CD14-positive monocyte (primary cell): Measurements from ENCODE around the gene FBN2. TPM values are rescaled to one million over a fixed set of nuclear protein-coding genes. Genes with fewer than 3 reads are reported as not detected.

Source experiments
- DNase-seq, 3 donors: peaks; one replicate each; pipeline ENCODE4 v3.0.0-alpha.2; 2011 to 2022
- H2AFZ ChIP-seq: 2 replicates; pipeline ENCODE4 v1.6.0; 2012; ENCODE audit warnings: mild to moderate bottlenecking, low read depth, low read length, inconsistent platforms; ENCODE audit not compliant: insufficient read depth, poor library complexity, severe bottlenecking
- H3K27ac ChIP-seq, 2 donors: 1 replicate in 1 of 2; 2 replicates in 1 of 2; pipeline ENCODE4 v1.5.1; 2012 to 2013; ENCODE audit warnings: low read length in 2 of 2, control low read depth in 1 of 2, inconsistent platforms in 1 of 2, low read depth in 1 of 2, mild to moderate bottlenecking in 1 of 2
- H3K27me3 ChIP-seq, 2 donors: one replicate each; pipeline versions ENCODE4 v1.6.0 to v1.6.1; 2011 to 2013; ENCODE audit warnings: low read length in 2 of 2; ENCODE audit not compliant: control insufficient read depth in 2 of 2, insufficient read depth in 2 of 2
- H3K36me3 ChIP-seq, 2 donors: replicated peaks in 1 of 2; 1 replicate in 1 of 2; 2 replicates in 1 of 2; pipeline versions ENCODE4 v1.5.1 to v1.6.1; 2012 to 2013; ENCODE audit warnings: low read length in 2 of 2, control low read depth in 1 of 2, inconsistent platforms in 1 of 2, mild to moderate bottlenecking in 1 of 2; ENCODE audit not compliant: insufficient read depth in 2 of 2, control insufficient read depth in 1 of 2
- H3K4me1 ChIP-seq, 2 donors: 1 replicate in 1 of 2; 2 replicates in 1 of 2; pipeline versions ENCODE4 v1.5.1 to v1.6.1; 2012 to 2013; ENCODE audit warnings: low read length in 2 of 2, control low read depth in 1 of 2, inconsistent platforms in 1 of 2, mild to moderate bottlenecking in 1 of 2, moderate library complexity in 1 of 2; ENCODE audit not compliant: insufficient read depth in 2 of 2, control insufficient read depth in 1 of 2
- H3K4me2 ChIP-seq: replicated peaks from 2 replicates; pipeline ENCODE3; 2012; ENCODE audit warnings: low read length, moderate library complexity, mild to moderate bottlenecking; ENCODE audit not compliant: poor library complexity, severe bottlenecking; ENCODE audit errors: extremely low read depth
- H3K4me3 ChIP-seq, 3 experiments: fragments of 200-600 bp in 1 of 3; sonication (generic) in 1 of 3; replicated peaks in 1 of 3; 1 replicate in 2 of 3; 2 replicates in 1 of 3; pipeline ENCODE4 v1.5.1; 2011 to 2013; ENCODE audit warnings: low read length in 3 of 3, mild to moderate bottlenecking in 3 of 3, control low read depth in 2 of 3, low read depth in 2 of 3, inconsistent platforms in 1 of 3, moderate library complexity in 1 of 3
- H3K79me2 ChIP-seq: 2 replicates; pipeline ENCODE4 v1.6.0; 2012; ENCODE audit warnings: mild to moderate bottlenecking, control low read depth, inconsistent platforms, low read length, moderate library complexity; ENCODE audit not compliant: insufficient read depth
- H3K9ac ChIP-seq: 2 replicates; pipeline ENCODE4 v1.6.0; 2017; ENCODE audit warnings: low read length, mild to moderate bottlenecking; ENCODE audit not compliant: insufficient read depth, poor library complexity, severe bottlenecking
- H3K9me3 ChIP-seq, 2 donors: replicated peaks in 1 of 2; 1 replicate in 1 of 2; 2 replicates in 1 of 2; pipeline versions ENCODE4 v1.5.1 to v1.6.1; 2012 to 2013; ENCODE audit warnings: low read length in 2 of 2, control low read depth in 1 of 2; ENCODE audit not compliant: control insufficient read depth in 1 of 2, insufficient read depth in 1 of 2
- H4K20me1 ChIP-seq: 2 replicates; pipeline ENCODE4 v1.6.0; 2012; ENCODE audit warnings: mild to moderate bottlenecking, low read length, control low read depth, moderate library complexity; ENCODE audit not compliant: insufficient read depth
- H3K27ac Mint-ChIP-seq, 7 donors: one replicate each; pipeline ENCODE4 v1.8.0; 2020; ENCODE audit warnings: mild to moderate bottlenecking in 7 of 7, mixed read lengths in 7 of 7, moderate library complexity in 6 of 7, inconsistent platforms in 2 of 7
- H3K27me3 Mint-ChIP-seq, 3 donors: one replicate each; pipeline ENCODE4 v1.8.0; 2021 to 2022; ENCODE audit warnings: low read depth in 3 of 3, mild to moderate bottlenecking in 3 of 3, mixed read lengths in 3 of 3, moderate library complexity in 3 of 3, inconsistent platforms in 1 of 3
- H3K36me3 Mint-ChIP-seq, 2 donors: one replicate each; pipeline ENCODE4 v1.8.0; 2020; ENCODE audit warnings: mixed read lengths in 2 of 2, inconsistent platforms in 1 of 2, mild to moderate bottlenecking in 1 of 2
- H3K4me1 Mint-ChIP-seq: one replicate; pipeline ENCODE4 v1.8.0; 2020; ENCODE audit warnings: mild to moderate bottlenecking, mixed read lengths
- H3K4me3 Mint-ChIP-seq, 2 donors: one replicate each; pipeline ENCODE4 v1.8.0; 2020; ENCODE audit warnings: mild to moderate bottlenecking in 2 of 2, mixed read lengths in 2 of 2, moderate library complexity in 1 of 2
- H3K9me3 Mint-ChIP-seq, 7 donors: one replicate each; pipeline ENCODE4 v1.8.0; 2020 to 2022; ENCODE audit warnings: mixed read lengths in 7 of 7, mild to moderate bottlenecking in 6 of 7, moderate library complexity in 6 of 7, inconsistent platforms in 2 of 7
- CTCF ChIP-seq: fragments of 200-600 bp; IDR thresholded peaks from one replicate; pipeline ENCODE4 v1.8.0; 2022; ENCODE audit warnings: antibody characterized with exemption, mild to moderate bottlenecking
- WGBS: methylation state at CpG from one replicate; pipeline ENCODE4 v1.1.5; 2013; ENCODE audit warnings: missing lambda C conversion rate; ENCODE audit not compliant: insufficient coverage; 5-methylcytosine and 5-hydroxymethylcytosine counted together
- intact Hi-C, 2 donors: fragments of 100-400 bp; cut with micrococcal nuclease; formaldehyde crosslinking; loops; one replicate each; pipeline versions ENCODE4 v1.15.0 to v1.15.1; 2023
- polyA plus RNA-seq, 3 donors: library from polyadenylated mRNA; depleted of rRNA in 1 of 3; unstranded in 2 of 3; stranded (reverse) in 1 of 3; fragments of 300-500 nt in 2 of 3; fragments of >200 nt in 1 of 3; fragmentation: Illumina TruSeq in 2 of 3; gene quantifications; 1 replicate in 2 of 3; 2 replicates in 1 of 3; pipeline ENCODE4 v1.2.3, GENCODE V29; 2012 to 2021

FBN2 gene
- polyA plus RNA-seq, 3 donors: 0.85 to 19.3 (median 4.2) TPM

- Histone ChIP-seq H4K20me1 (no peaks in the 10 kb centered on the region), H3K79me2 (no peaks in the 10 kb centered on the region), H3K9me3 (no peaks in the 10 kb centered on the region), H2AFZ (no peak overlapping the region), H3K4me1 (no peaks in the 10 kb centered on the region), H3K4me3 (no peak overlapping the region), H3K27ac (no peak overlapping the region), H3K27me3 (no peaks in the 10 kb centered on the region), H3K4me2 (no peak overlapping the region), H3K36me3 (peaks cover 14 to 65% of the 10 kb centered on the region in 2 donors), H3K9ac (no peak overlapping the region)
- Mint-ChIP-seq H3K9me3 (peaks cover 0 to 6% (median 0%) of the 10 kb centered on the region in 7 donors), H3K27ac (peak overlapping the region in 1 of 7 donors; percentile 15), H3K36me3 (peaks cover 38 to 39% of the 10 kb centered on the region in 2 donors), H3K27me3 (no peaks in the 10 kb centered on the region), H3K4me3 (no peak overlapping the region), H3K4me1 (peaks cover 6% of the 10 kb centered on the region)
- no CpG with 5 or more reads among the region's 3 CpGs for WGBS
- intact Hi-C loops: no loop called here
- no peak for DNase-seq
- no peak for TF ChIP-seq CTCF
These were observed 131.2 kb downstream of the FBN2 start for GRCh38 chr5:128406803-128407202.

GRCh38 chr5:128405159-128405558 is 132.9 kb downstream of the FBN2 start:
- Mint-ChIP-seq H3K27ac (peak overlapping the region in 2 of 7 donors; percentile 14 to 47), H3K36me3 (peaks cover 31% of the 10 kb centered on the region in 2 donors), H3K9me3 (peaks cover 0 to 5% (median 4%) of the 10 kb centered on the region in 7 donors), H3K4me3 (no peak overlapping the region), H3K4me1 (peaks cover 4% of the 10 kb centered on the region), H3K27me3 (no peaks in the 10 kb centered on the region)
- DNase-seq: no peak
- Histone ChIP-seq H3K9ac (no peak overlapping the region), H3K36me3 (peaks cover 14 to 68% of the 10 kb centered on the region in 2 donors), H3K27ac (no peak overlapping the region), H3K4me1 (no peaks in the 10 kb centered on the region), H3K79me2 (no peaks in the 10 kb centered on the region), H4K20me1 (no peaks in the 10 kb centered on the region), H3K4me3 (no peak overlapping the region), H3K4me2 (no peak overlapping the region), H3K9me3 (no peaks in the 10 kb centered on the region), H3K27me3 (no peaks in the 10 kb centered on the region), H2AFZ (no peak overlapping the region)
- no peak for TF ChIP-seq CTCF
- intact Hi-C loops: no loop called here
- WGBS: 100% methylated on average over 1 of the region's 2 CpGs
